SK-N-SH treated with all-trans-retinoic acid at 6 μM for 48 hours (cell line): ENCODE measurements around the gene OPRL1.

Experiments used
- ATAC-seq: fragments of 200-7000 bp; cut with Tn5 transposase; 3 replicates; pipeline ENCODE4 v1.9.1; 2020; ENCODE audit warnings: mild to moderate bottlenecking, moderate library complexity
- ARNTL ChIP-seq: fragments of 450-650 bp; formaldehyde crosslinking; IDR thresholded peaks from 2 replicates; pipeline ENCODE4 v1.5.0; 2020; ENCODE audit warnings: low read depth, mild to moderate bottlenecking, moderate library complexity, borderline replicate concordance
- BACH2 ChIP-seq: fragments of 250-450 bp; sonication (Bioruptor Pico); IDR thresholded peaks from 2 replicates; pipeline ENCODE4 v1.9.0; 2021; ENCODE audit warnings: mild to moderate bottlenecking, borderline replicate concordance
- CSDC2 ChIP-seq: fragments of 250-450 bp; sonication (Bioruptor Pico); IDR thresholded peaks from 2 replicates; pipeline ENCODE4 v1.5.0; 2020; ENCODE audit warnings: mild to moderate bottlenecking, moderate library complexity
- ESRRG ChIP-seq: fragments of 250-450 bp; sonication (Bioruptor Pico); IDR thresholded peaks from 2 replicates; pipeline ENCODE4 v1.6.1; 2021; ENCODE audit warnings: mild to moderate bottlenecking
- OSR1 ChIP-seq: fragments of 250-450 bp; sonication (Bioruptor Pico); IDR thresholded peaks from 2 replicates; pipeline ENCODE4 v1.8.0; 2022; ENCODE audit warnings: moderate library complexity, mild to moderate bottlenecking, inconsistent platforms
- POU6F1 ChIP-seq: fragments of 250-450 bp; sonication (Bioruptor Pico); IDR thresholded peaks from 2 replicates; pipeline ENCODE4 v1.8.0; 2021; ENCODE audit warnings: low read depth, mild to moderate bottlenecking, moderate library complexity, borderline replicate concordance
- PPARA ChIP-seq: fragments of 250-450 bp; sonication (Bioruptor Pico); IDR thresholded peaks from 2 replicates; pipeline ENCODE4 v1.5.0; 2020; ENCODE audit warnings: mild to moderate bottlenecking, borderline replicate concordance
- RARB ChIP-seq: fragments of 250-450 bp; sonication (Bioruptor Pico); IDR thresholded peaks from 2 replicates; pipeline ENCODE4 v1.8.0; 2021; ENCODE audit warnings: mild to moderate bottlenecking, moderate library complexity
- SNAI2 ChIP-seq: fragments of 250-450 bp; sonication (Bioruptor Pico); IDR thresholded peaks from 2 replicates; pipeline ENCODE4 v1.5.0; 2020; ENCODE audit warnings: mild to moderate bottlenecking, moderate library complexity
- TCF4 ChIP-seq: fragments of 250-450 bp; sonication (Bioruptor Pico); IDR thresholded peaks from 2 replicates; pipeline ENCODE4 v1.8.0; 2021; ENCODE audit warnings: mild to moderate bottlenecking, moderate library complexity, borderline replicate concordance
- TOX ChIP-seq: fragments of 250-450 bp; sonication (Bioruptor Pico); IDR thresholded peaks from 2 replicates; pipeline ENCODE4 v1.8.0; 2021; ENCODE audit warnings: mild to moderate bottlenecking, moderate library complexity, borderline replicate concordance
- ZC3H10 ChIP-seq: fragments of 250-450 bp; sonication (Bioruptor Pico); IDR thresholded peaks from 2 replicates; pipeline ENCODE4 v1.5.1; 2021; ENCODE audit warnings: mild to moderate bottlenecking, moderate library complexity
- ZFP3 ChIP-seq: fragments of 250-450 bp; sonication (Bioruptor Pico); IDR thresholded peaks from 2 replicates; pipeline ENCODE4 v1.5.0; 2020; ENCODE audit warnings: mild to moderate bottlenecking, moderate library complexity
- ZFP30 ChIP-seq: fragments of 450-650 bp; formaldehyde crosslinking; IDR thresholded peaks from 2 replicates; pipeline ENCODE4 v1.5.0; 2022; ENCODE audit warnings: mild to moderate bottlenecking, moderate library complexity
- ZNF565 ChIP-seq: fragments of 450-650 bp; formaldehyde crosslinking; conservative IDR thresholded peaks from 2 replicates; pipeline ENCODE4 v1.5.0; 2020; ENCODE audit warnings: low read depth, mild to moderate bottlenecking, moderate library complexity
- ZNF70 ChIP-seq: fragments of 450-650 bp; formaldehyde crosslinking; IDR thresholded peaks from 2 replicates; pipeline ENCODE4 v1.5.0; 2020; ENCODE audit warnings: mild to moderate bottlenecking, moderate library complexity
- ZNF8 ChIP-seq: fragments of 450-650 bp; formaldehyde crosslinking; IDR thresholded peaks from 2 replicates; pipeline ENCODE4 v1.5.0; 2020; ENCODE audit warnings: mild to moderate bottlenecking, moderate library complexity
- TF ChIP-seq, protein P1 (sequence below): fragments of 250-450 bp; sonication (Bioruptor Pico); IDR thresholded peaks from 2 replicates; pipeline ENCODE4 v1.5.1; 2021; ENCODE audit warnings: mild to moderate bottlenecking, moderate library complexity
- TF ChIP-seq, protein P2 (sequence below): fragments of 250-450 bp; sonication (Bioruptor Pico); IDR thresholded peaks from 2 replicates; pipeline ENCODE4 v1.5.1; 2020; ENCODE audit warnings: low read depth, mild to moderate bottlenecking, moderate library complexity
- TF ChIP-seq, protein P3 (sequence below): fragments of 250-450 bp; sonication (Bioruptor Pico); IDR thresholded peaks from 2 replicates; pipeline ENCODE4 v1.5.0; 2020; ENCODE audit warnings: mild to moderate bottlenecking, moderate library complexity

The OPRL1 gene

DNA sequence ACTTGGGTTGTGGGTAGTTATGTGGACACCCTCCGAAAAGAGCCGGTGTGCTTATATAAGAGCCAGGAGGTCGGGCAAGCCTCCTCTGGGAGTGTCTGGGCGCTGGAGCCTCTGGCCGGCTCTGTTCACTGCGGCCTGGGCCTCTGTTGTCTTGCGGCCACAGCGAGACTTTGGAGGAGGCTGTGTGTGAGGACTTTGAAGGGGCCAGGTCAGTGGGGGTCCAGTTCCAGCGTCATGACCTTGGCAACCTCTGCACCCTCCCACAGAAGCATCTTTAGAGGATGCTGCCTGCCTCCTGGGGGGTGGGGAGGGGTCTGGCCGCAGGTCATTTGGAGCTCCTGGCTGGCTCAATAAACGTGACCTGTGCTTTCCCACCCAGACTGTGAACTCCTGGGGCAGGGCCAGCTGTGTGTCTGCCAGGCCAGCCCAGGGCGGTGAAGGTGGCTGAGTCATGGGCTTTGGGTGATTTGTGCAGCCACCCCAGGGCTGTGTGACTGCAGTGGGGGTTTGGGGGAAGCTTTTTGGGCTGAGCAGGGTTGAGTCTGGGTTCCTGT is 15.7 kb upstream of the OPRL1 start:
- no peak for TF ChIP-seq POU6F1 (CRISPR knock-in tag)
- TF ChIP-seq, protein P1, sequence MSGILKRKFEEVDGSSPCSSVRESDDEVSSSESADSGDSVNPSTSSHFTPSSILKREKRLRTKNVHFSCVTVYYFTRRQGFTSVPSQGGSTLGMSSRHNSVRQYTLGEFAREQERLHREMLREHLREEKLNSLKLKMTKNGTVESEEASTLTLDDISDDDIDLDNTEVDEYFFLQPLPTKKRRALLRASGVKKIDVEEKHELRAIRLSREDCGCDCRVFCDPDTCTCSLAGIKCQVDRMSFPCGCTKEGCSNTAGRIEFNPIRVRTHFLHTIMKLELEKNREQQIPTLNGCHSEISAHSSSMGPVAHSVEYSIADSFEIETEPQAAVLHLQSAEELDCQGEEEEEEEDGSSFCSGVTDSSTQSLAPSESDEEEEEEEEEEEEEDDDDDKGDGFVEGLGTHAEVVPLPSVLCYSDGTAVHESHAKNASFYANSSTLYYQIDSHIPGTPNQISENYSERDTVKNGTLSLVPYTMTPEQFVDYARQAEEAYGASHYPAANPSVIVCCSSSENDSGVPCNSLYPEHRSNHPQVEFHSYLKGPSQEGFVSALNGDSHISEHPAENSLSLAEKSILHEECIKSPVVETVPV (CRISPR knock-in tag): no peak
- no peak for TF ChIP-seq ZNF70
- TF ChIP-seq ESRRG (CRISPR knock-in tag): no peak
- TF ChIP-seq CSDC2: no peak
- TF ChIP-seq, all 23 proteins: peak for 0
- ATAC-seq: peak; percentile 15; the same call in 1 of the 3 replicates

DNA sequence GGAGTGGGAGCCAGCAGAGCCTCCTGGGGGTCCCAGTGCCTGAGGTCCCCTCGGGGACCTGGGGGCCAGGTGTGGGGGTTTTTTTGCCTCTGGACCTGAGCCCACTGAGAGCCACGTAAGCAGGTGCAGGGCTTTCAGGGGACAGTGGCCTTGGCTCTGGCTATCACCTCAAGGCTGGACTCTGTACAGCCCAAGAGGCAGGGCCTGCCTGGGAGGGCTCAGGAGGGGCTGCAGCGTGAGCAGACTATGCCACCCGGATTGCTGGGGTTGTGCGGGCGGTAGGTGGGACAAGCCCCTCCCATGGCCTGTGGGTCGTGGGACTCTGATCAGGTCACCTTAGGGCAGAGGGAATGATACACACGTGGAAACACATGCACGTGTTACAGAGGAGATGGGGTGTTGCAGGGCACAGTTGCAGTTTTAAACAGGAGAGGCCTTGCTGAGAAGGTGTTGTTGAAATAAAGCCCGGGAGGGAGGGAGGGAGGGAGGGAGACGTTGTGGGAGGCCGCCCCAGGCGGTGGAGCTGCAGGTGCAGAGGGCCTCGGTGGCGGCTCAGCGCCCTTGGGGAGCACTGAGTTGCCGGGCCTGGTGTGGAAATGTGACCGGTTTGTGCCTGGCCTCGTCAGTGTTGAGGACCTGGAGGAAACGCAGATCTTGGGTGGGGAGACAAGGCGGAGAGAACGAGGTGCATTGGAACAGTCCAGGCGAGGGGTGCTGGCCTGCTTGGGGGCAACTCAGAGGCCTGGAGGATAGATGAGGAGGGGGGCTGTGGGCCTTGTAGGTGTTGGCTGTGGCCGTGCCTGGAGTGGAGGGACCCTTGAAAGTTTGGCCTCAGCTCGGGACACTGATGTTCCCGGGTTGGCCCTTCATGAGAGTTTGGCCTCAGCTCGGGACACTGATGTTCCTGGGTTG is 14.6 kb upstream of the OPRL1 start:
- no peak for ATAC-seq
- no peak for TF ChIP-seq BACH2 (CRISPR knock-in tag)
- TF ChIP-seq ZNF565 (CRISPR knock-in tag): no peak
- TF ChIP-seq SNAI2 (CRISPR knock-in tag): no peak
- no peak for TF ChIP-seq PPARA (CRISPR knock-in tag)
- TF ChIP-seq ESRRG (CRISPR knock-in tag): no peak
- TF ChIP-seq ZFP30 (CRISPR knock-in tag): no peak
- TF ChIP-seq ZNF8: no peak
- TF ChIP-seq, protein P2, sequence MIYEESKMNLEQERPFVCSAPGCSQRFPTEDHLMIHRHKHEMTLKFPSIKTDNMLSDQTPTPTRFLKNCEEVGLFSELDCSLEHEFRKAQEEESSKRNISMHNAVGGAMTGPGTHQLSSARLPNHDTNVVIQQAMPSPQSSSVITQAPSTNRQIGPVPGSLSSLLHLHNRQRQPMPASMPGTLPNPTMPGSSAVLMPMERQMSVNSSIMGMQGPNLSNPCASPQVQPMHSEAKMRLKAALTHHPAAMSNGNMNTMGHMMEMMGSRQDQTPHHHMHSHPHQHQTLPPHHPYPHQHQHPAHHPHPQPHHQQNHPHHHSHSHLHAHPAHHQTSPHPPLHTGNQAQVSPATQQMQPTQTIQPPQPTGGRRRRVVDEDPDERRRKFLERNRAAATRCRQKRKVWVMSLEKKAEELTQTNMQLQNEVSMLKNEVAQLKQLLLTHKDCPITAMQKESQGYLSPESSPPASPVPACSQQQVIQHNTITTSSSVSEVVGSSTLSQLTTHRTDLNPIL (CRISPR knock-in tag): no peak
- no peak for TF ChIP-seq ZC3H10 (CRISPR knock-in tag)
- TF ChIP-seq TCF4: no peak
- no peak for TF ChIP-seq RARB (CRISPR knock-in tag)
- no peak for TF ChIP-seq CSDC2
- TF ChIP-seq OSR1 (CRISPR knock-in tag): no peak
- no peak for TF ChIP-seq POU6F1 (CRISPR knock-in tag)
- TF ChIP-seq, protein P1 (CRISPR knock-in tag): no peak
- no peak for TF ChIP-seq ARNTL
- TF ChIP-seq, protein P3, sequence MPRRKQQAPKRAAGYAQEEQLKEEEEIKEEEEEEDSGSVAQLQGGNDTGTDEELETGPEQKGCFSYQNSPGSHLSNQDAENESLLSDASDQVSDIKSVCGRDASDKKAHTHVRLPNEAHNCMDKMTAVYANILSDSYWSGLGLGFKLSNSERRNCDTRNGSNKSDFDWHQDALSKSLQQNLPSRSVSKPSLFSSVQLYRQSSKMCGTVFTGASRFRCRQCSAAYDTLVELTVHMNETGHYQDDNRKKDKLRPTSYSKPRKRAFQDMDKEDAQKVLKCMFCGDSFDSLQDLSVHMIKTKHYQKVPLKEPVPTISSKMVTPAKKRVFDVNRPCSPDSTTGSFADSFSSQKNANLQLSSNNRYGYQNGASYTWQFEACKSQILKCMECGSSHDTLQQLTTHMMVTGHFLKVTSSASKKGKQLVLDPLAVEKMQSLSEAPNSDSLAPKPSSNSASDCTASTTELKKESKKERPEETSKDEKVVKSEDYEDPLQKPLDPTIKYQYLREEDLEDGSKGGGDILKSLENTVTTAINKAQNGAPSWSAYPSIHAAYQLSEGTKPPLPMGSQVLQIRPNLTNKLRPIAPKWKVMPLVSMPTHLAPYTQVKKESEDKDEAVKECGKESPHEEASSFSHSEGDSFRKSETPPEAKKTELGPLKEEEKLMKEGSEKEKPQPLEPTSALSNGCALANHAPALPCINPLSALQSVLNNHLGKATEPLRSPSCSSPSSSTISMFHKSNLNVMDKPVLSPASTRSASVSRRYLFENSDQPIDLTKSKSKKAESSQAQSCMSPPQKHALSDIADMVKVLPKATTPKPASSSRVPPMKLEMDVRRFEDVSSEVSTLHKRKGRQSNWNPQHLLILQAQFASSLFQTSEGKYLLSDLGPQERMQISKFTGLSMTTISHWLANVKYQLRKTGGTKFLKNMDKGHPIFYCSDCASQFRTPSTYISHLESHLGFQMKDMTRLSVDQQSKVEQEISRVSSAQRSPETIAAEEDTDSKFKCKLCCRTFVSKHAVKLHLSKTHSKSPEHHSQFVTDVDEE (CRISPR knock-in tag): no peak
- TF ChIP-seq ZNF70: no peak
- no peak for TF ChIP-seq TOX (CRISPR knock-in tag)
- TF ChIP-seq ZFP3: no peak
